Suprapubic skin (tissue), 4 donors: ENCODE measurements around the gene ACSM2B. TPM values are rescaled to one million over a fixed set of nuclear protein-coding genes. Genes with fewer than 3 reads are reported as not detected.

Experiments used
- DNase-seq, 2 donors: peaks; one replicate each; pipeline ENCODE4 v3.0.0-alpha.2; 2019; ENCODE audit warnings: low spot score in 2 of 2
- H3K27ac ChIP-seq: fragments of 200-600 bp; sonication (generic); one replicate; pipeline ENCODE4 v1.5.1; 2019
- H3K27me3 ChIP-seq: fragments of 200-600 bp; sonication (generic); one replicate; pipeline ENCODE4 v1.5.1; 2019
- H3K36me3 ChIP-seq: fragments of 200-600 bp; sonication (generic); one replicate; pipeline ENCODE4 v1.5.1; 2019
- H3K4me1 ChIP-seq: fragments of 200-600 bp; sonication (generic); one replicate; pipeline ENCODE4 v1.5.1; 2019
- H3K4me3 ChIP-seq: fragments of 200-600 bp; sonication (generic); one replicate; pipeline ENCODE4 v1.5.1; 2019; ENCODE audit warnings: mild to moderate bottlenecking
- H3K9me3 ChIP-seq: fragments of 200-600 bp; sonication (generic); one replicate; pipeline ENCODE4 v1.5.1; 2019
- EP300 ChIP-seq: sonication (generic); formaldehyde crosslinking; IDR thresholded peaks from one replicate; pipeline ENCODE4 v1.6.1; 2017; ENCODE audit warnings: antibody characterized with exemption
- POLR2A ChIP-seq, 2 donors: fragments of 450-650 bp; IDR thresholded peaks; one replicate each; pipeline ENCODE4 v1.6.1; 2017; ENCODE audit warnings: antibody characterized with exemption in 2 of 2, mild to moderate bottlenecking in 2 of 2, moderate library complexity in 2 of 2
- POLR2AphosphoS5 ChIP-seq, 3 donors: sonication (generic); formaldehyde crosslinking; IDR thresholded peaks; one replicate each; pipeline ENCODE4 v1.6.1; 2017; ENCODE audit warnings: antibody characterized with exemption in 3 of 3
- WGBS: methylation state at CpG from one replicate; pipeline ENCODE4 v1.1.5; 2018; 5-methylcytosine and 5-hydroxymethylcytosine counted together
- total RNA-seq, 4 donors: library from RNA; depleted of rRNA; stranded (reverse); fragments of >200 nt; gene quantifications; one replicate each; pipeline ENCODE4 v1.1.0, GENCODE V29; 2016
- TF ChIP-seq, protein P1 (sequence below), 2 donors: fragments of 200-600 bp in 1 of 2; fragments of 450-650 bp in 1 of 2; sonication (generic) in 1 of 2; IDR thresholded peaks; one replicate each; pipeline ENCODE4 v1.5.1; 2016 to 2019; ENCODE audit warnings: antibody characterized with exemption in 2 of 2, mild to moderate bottlenecking in 1 of 2, moderate library complexity in 1 of 2

Gene ACSM2B
- total RNA-seq, 4 donors from 2014 or later: 0.32 TPM; not detected in 3

- TF ChIP-seq, protein P1, sequence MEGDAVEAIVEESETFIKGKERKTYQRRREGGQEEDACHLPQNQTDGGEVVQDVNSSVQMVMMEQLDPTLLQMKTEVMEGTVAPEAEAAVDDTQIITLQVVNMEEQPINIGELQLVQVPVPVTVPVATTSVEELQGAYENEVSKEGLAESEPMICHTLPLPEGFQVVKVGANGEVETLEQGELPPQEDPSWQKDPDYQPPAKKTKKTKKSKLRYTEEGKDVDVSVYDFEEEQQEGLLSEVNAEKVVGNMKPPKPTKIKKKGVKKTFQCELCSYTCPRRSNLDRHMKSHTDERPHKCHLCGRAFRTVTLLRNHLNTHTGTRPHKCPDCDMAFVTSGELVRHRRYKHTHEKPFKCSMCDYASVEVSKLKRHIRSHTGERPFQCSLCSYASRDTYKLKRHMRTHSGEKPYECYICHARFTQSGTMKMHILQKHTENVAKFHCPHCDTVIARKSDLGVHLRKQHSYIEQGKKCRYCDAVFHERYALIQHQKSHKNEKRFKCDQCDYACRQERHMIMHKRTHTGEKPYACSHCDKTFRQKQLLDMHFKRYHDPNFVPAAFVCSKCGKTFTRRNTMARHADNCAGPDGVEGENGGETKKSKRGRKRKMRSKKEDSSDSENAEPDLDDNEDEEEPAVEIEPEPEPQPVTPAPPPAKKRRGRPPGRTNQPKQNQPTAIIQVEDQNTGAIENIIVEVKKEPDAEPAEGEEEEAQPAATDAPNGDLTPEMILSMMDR (IDR thresholded peaks at IDR 0.05): no peak
- TF ChIP-seq POLR2A (IDR thresholded peaks at IDR 0.05) (no peak), POLR2AphosphoS5 (IDR thresholded peaks at IDR 0.05) (no peak), EP300 (no peak)
- no peaks in the 10 kb centered on the region for H3K9me3 ChIP-seq
- no peak for DNase-seq
- H3K27me3 ChIP-seq: no peaks in the 10 kb centered on the region
- peaks cover 4% of the 10 kb centered on the region for H3K4me1 ChIP-seq
- no peak overlapping the region for H3K4me3 ChIP-seq
- 61% methylated on average over 7 of the region's 9 CpGs for WGBS
- H3K36me3 ChIP-seq: no peaks in the 10 kb centered on the region
- H3K27ac ChIP-seq: no peak overlapping the region
These were observed 36.6 kb upstream of the ACSM2B start for GRCh38 chr16:20612551-20613480.

GRCh38 chr16:20611975-20612481 is 35.9 kb upstream of the ACSM2B start:
- no peak overlapping the region for H3K27ac ChIP-seq
- H3K36me3 ChIP-seq: no peaks in the 10 kb centered on the region
- H3K4me1 ChIP-seq: peaks cover 4% of the 10 kb centered on the region
- 82% methylated on average over 5 of the region's 5 CpGs for WGBS
- H3K4me3 ChIP-seq: no peak overlapping the region
- H3K9me3 ChIP-seq: no peaks in the 10 kb centered on the region
- TF ChIP-seq, protein P1 (IDR thresholded peaks at IDR 0.05): no peak
- TF ChIP-seq EP300 (no peak), POLR2AphosphoS5 (IDR thresholded peaks at IDR 0.05) (no peak), POLR2A (IDR thresholded peaks at IDR 0.05) (no peak)
- no peak for DNase-seq
- no peaks in the 10 kb centered on the region for H3K27me3 ChIP-seq

DNA sequence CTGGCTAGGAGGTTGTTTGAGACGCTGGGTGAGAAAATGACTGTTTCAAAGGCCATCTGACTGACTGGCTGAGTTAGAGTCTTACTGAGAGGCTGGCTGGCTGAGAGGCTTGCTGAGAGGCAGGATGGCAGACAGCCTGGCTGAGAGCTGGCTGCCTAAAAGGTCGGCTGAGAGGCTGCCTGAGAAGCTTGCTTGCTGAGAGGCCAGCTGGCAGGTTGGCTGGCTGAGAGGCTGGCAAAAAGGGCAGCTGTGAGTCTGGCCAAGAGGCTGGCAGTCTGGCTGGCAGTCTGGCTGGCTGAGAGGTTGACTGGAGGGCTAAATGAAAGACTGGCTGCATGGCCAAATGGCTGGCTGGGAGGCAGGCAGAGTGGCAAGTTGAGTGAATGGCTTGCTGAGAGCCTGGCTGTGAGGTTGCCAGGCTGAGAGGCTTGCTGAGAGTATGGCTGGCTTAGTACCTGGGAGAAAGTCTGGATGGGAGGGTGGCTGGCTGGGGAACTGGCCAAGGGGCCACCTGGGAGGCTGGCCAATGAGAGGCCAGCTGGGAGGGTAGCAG is 35.3 kb upstream of the ACSM2B start:
- Histone ChIP-seq H3K4me1 (peaks cover 4% of the 10 kb centered on the region), H3K27me3 (no peaks in the 10 kb centered on the region), H3K27ac (peak overlapping the region; percentile 7), H3K9me3 (no peaks in the 10 kb centered on the region), H3K4me3 (no peak overlapping the region), H3K36me3 (no peaks in the 10 kb centered on the region)
- 44% methylated on average over 2 of the region's 2 CpGs for WGBS
- TF ChIP-seq POLR2AphosphoS5 (IDR thresholded peaks at IDR 0.05): no peak
- TF ChIP-seq, protein P1 (IDR thresholded peaks at IDR 0.05): no peak
- no peak for TF ChIP-seq EP300
- TF ChIP-seq POLR2A (IDR thresholded peaks at IDR 0.05): no peak
- no peak for DNase-seq

DNA sequence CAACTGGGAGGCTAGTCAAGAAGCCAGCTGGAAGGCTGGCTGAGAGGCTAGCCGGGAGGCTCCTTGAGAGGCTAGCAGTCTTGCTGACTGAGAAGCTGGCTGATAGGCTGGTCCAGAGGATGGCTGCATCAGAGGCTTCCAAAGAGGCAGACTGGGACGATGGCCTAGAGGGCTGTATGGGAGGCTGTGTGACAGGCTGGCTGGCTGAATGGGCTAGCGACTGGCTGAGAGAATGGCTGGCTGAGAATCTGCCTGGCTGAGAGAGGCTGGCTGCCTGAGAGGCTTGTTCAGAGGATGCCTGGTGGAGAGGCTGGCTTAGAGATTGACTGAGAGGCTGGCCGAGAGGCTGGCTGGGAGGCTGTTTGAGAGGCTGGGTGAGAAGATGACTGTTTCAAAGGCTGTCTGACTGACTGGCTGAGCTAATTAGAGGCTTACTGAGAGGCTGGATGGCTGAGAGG is 34.8 kb upstream of the ACSM2B start:
- Histone ChIP-seq H3K27ac (peak overlapping the region; percentile 7), H3K36me3 (no peaks in the 10 kb centered on the region), H3K27me3 (no peaks in the 10 kb centered on the region), H3K4me3 (no peak overlapping the region), H3K4me1 (peaks cover 4% of the 10 kb centered on the region), H3K9me3 (no peaks in the 10 kb centered on the region)
- TF ChIP-seq, protein P1 (IDR thresholded peaks at IDR 0.05): no peak
- no peak for TF ChIP-seq EP300
- TF ChIP-seq POLR2AphosphoS5 (IDR thresholded peaks at IDR 0.05): no peak
- no peak for TF ChIP-seq POLR2A (IDR thresholded peaks at IDR 0.05)
- 50% methylated on average over 4 of the region's 4 CpGs for WGBS
- DNase-seq: no peak
